Stomach (tissue), 4 donors: ENCODE data around the gene RALY.

Experiments used
- EP300 ChIP-seq: sonication (generic); formaldehyde crosslinking; IDR thresholded peaks from one replicate; pipeline ENCODE4 v1.6.1; 2017; ENCODE audit warnings: antibody characterized with exemption
- POLR2A ChIP-seq, 4 donors: fragments of 450-650 bp; IDR thresholded peaks; one replicate each; pipeline ENCODE4 v1.6.1; 2016; ENCODE audit warnings: antibody characterized with exemption in 4 of 4, control low read depth in 2 of 4, mild to moderate bottlenecking in 1 of 4, moderate library complexity in 1 of 4
- POLR2AphosphoS5 ChIP-seq, 3 donors: sonication (generic); formaldehyde crosslinking; IDR thresholded peaks; one replicate each; pipeline ENCODE4 v1.6.1; 2016; ENCODE audit warnings: antibody characterized with exemption in 3 of 3
- TF ChIP-seq, protein P1 (sequence below), 7 experiments: fragments of 450-650 bp in 4 of 7; fragments of 200-600 bp in 3 of 7; sonication (generic) in 3 of 7; IDR thresholded peaks; one replicate each; pipeline ENCODE4 v1.5.1; 2016 to 2019; ENCODE audit warnings: antibody characterized with exemption in 7 of 7, control low read depth in 2 of 7, mild to moderate bottlenecking in 1 of 7

DNA sequence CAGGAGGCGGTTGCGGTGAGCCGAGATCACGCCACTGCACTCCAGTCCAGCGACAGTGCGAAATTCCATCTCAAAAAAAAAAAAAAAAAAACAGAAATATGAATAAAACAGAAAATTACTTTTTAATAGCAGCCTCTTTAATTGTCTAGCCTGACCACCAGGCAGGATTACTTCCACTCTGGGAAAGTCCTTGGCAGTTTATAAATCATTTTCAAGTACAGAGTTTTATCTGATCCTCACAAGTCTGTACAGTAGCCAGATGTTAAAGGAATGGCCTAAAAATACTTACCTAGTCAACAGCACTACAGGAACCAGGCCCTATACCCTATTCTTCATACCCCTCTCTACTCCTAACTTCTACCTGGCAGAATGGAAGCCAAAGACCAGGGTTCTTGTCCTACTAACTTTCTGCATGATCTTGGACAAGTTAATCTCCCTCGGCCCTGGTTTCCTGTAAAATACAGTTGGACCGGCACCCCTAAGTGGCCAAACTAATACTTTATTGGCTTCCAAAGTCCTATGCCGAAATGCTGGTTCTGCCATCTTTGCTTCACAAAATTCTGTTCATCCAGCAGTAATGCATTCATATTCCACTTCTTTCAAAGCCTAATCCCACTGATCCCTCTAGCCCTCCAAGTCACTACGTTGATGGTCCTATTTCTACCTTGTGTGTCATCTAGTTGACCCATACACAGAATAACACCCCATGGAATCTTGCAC is 116.5 kb downstream of the RALY start:
- TF ChIP-seq, protein P1, sequence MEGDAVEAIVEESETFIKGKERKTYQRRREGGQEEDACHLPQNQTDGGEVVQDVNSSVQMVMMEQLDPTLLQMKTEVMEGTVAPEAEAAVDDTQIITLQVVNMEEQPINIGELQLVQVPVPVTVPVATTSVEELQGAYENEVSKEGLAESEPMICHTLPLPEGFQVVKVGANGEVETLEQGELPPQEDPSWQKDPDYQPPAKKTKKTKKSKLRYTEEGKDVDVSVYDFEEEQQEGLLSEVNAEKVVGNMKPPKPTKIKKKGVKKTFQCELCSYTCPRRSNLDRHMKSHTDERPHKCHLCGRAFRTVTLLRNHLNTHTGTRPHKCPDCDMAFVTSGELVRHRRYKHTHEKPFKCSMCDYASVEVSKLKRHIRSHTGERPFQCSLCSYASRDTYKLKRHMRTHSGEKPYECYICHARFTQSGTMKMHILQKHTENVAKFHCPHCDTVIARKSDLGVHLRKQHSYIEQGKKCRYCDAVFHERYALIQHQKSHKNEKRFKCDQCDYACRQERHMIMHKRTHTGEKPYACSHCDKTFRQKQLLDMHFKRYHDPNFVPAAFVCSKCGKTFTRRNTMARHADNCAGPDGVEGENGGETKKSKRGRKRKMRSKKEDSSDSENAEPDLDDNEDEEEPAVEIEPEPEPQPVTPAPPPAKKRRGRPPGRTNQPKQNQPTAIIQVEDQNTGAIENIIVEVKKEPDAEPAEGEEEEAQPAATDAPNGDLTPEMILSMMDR (IDR thresholded peaks at IDR 0.05) = no peak
- no peak for TF ChIP-seq POLR2A (IDR thresholded peaks at IDR 0.05)
- TF ChIP-seq EP300 = no peak
- no peak for TF ChIP-seq POLR2AphosphoS5 (IDR thresholded peaks at IDR 0.05)
